DMS 273 (cell line): ENCODE data around the gene METAP1.
"Not testable (repeated sequence)": the region's sequence is repeated elsewhere in the genome, so short reads cannot be mapped to it uniquely, and the experiment has no call there.

Experiments
- DNase-seq: peaks from one replicate; lab custom pipeline; 2025; ENCODE audit not compliant: unreplicated experiment; lab: John Stamatoyannopoulos, UW

Gene METAP1

GRCh38 chr4:98996765-98997068 is 1.2 kb downstream of the METAP1 start:
- DNase-seq: no peak

- DNase-seq: no peak
Observed at GRCh38 chr4:98997166-98997565, 1.6 kb downstream of the METAP1 start.

- DNase-seq: no peak
Observed at GRCh38 chr4:98998551-98998950, 3.0 kb downstream of the METAP1 start.

GRCh38 chr4:99002279-99002678 is 6.8 kb downstream of the METAP1 start:
- DNase-seq: no peak

GRCh38 chr4:99008051-99008450 is 12.5 kb downstream of the METAP1 start:
- no peak for DNase-seq

GRCh38 chr4:99011910-99012309 is 16.4 kb downstream of the METAP1 start:
- no peak for DNase-seq

GRCh38 chr4:99013402-99013843 is 17.9 kb downstream of the METAP1 start:
- no peak for DNase-seq

- DNase-seq: no peak
Observed at GRCh38 chr4:99013884-99014523, 18.5 kb downstream of the METAP1 start.

GRCh38 chr4:99021386-99021785 is 25.9 kb downstream of the METAP1 start:
- DNase-seq: no peak

- no peak for DNase-seq
Observed at GRCh38 chr4:99022566-99022965, 27.0 kb downstream of the METAP1 start.

- not testable (repeated sequence) for DNase-seq
Observed at GRCh38 chr4:99023800-99024251, 28.3 kb downstream of the METAP1 start.

- peak; percentile 64 for DNase-seq
Observed at GRCh38 chr4:99024481-99025275, 29.2 kb downstream of the METAP1 start.

- DNase-seq: no peak
Observed at GRCh38 chr4:99025506-99025905, 30.0 kb downstream of the METAP1 start.

GRCh38 chr4:99027304-99027703 is 31.8 kb downstream of the METAP1 start:
- no peak for DNase-seq

GRCh38 chr4:99028187-99028586 is 32.7 kb downstream of the METAP1 start:
- DNase-seq: no peak

- DNase-seq: no peak
Observed at GRCh38 chr4:99029018-99029735, 33.7 kb downstream of the METAP1 start.

- DNase-seq: no peak
Observed at GRCh38 chr4:99029852-99030251, 34.3 kb downstream of the METAP1 start.

GRCh38 chr4:99033956-99034355 is 38.4 kb downstream of the METAP1 start:
- no peak for DNase-seq

- no peak for DNase-seq
Observed at GRCh38 chr4:99038213-99038612, 42.7 kb downstream of the METAP1 start.

GRCh38 chr4:99043346-99043745 is 47.8 kb downstream of the METAP1 start:
- DNase-seq: no peak

- DNase-seq: no peak
Observed at GRCh38 chr4:99047710-99048109, 52.2 kb downstream of the METAP1 start.

GRCh38 chr4:99052902-99053301 is 57.4 kb downstream of the METAP1 start:
- DNase-seq: no peak
